HG02943 (cell line): ENCODE results near the gene HSCB.
"Not testable (repeated sequence)": the region's sequence is repeated elsewhere in the genome, so short reads cannot be mapped to it uniquely, and the experiment has no call there.

ENCODE experiments used
- ATAC-seq: cut with Tn5 transposase; IDR thresholded peaks from one replicate; pipeline ENCODE4 v1.9.1; 2021; ENCODE audit warnings: mild to moderate bottlenecking, low read depth, moderate library complexity; ENCODE audit not compliant: unreplicated experiment

HSCB gene, protein sequence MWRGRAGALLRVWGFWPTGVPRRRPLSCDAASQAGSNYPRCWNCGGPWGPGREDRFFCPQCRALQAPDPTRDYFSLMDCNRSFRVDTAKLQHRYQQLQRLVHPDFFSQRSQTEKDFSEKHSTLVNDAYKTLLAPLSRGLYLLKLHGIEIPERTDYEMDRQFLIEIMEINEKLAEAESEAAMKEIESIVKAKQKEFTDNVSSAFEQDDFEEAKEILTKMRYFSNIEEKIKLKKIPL

DNA sequence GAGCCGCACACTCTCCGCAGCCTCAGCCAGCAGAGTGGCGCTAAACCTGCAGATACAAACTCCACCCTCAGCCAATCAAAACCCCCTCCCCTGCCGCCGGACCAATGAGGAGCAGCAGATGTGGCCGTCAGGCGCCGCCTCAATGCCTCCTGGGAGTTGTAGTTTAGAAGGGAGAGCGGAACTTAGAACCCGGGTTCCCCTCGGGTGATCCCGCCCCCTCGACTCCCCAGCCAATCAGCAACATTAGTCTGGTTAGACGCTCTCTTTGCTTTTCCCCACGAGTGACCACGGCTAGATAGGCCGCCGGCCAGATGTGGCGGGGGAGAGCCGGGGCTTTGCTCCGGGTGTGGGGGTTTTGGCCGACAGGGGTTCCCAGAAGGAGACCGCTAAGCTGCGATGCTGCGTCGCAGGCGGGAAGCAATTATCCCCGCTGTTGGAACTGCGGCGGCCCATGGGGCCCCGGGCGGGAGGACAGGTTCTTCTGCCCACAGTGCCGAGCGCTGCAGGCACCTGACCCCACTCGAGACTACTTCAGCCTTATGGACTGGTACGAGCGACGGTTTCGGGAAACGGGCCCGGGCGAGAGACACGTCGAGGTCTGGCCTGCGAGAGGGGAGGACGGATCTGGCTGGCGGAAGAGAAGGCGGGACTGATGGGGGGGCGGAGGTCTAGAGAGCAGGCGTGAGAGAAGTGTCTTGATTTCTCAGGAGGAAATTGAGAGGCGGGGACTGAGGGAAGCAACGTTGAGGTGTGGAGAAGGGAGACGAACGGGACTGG is at the start of gene HSCB, which contains the start of gene CHEK2:
Gene HSCB, plus strand, starts transcription at position 255 of the 777 bp plus-strand sequence. Its CDS starts 57 bp downstream, at position 312.
Gene CHEK2, minus strand, starts transcription at position 36 of the 777 bp plus-strand sequence. CDS start 7,099 bp downstream, outside the sequence.
- peak; percentile 93 for ATAC-seq

- ATAC-seq, result not testable (repeated sequence)
These were observed 48.6 kb upstream of the HSCB start for GRCh38 chr22:28693041-28693760.

DNA sequence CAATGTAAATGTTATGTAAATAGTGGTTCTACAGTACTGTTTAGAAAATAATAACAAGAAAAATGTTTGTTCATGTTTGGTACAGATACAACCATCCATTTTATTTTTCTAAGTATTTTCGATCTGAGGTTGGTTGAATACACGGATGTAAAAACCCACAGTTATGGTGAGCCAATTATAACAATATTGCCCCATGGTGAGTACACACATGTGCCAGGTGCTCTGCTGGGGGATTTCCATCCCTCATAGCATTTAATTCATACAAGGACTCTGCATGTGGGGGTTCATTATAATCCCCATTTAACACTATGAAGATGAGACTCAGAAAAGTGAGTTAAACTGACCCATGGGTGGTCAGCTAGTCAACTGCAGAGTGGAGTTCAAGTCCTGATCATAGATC is 38.9 kb upstream of the HSCB start:
- no peak for ATAC-seq

- ATAC-seq, result no peak
These were observed 38.4 kb upstream of the HSCB start for GRCh38 chr22:28703436-28703835.

DNA sequence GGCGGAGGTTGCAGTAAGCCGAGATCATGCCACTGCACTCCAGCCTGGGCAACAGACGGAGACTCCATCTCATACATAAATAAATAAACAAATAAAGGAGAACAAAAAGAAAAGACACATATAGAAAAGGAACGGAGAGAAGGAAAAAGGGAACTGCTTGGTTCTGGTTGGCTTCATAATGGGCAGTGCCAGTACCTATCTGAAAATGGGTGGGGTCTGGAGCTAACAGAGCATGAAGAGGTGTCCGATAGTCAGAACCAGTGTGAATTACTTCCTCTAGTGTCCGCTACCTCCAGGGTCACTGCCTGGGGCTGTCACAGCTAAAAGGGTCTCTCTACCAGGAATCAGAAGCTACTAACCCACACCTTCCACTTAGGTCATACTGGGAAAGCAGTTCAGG is 35.0 kb upstream of the HSCB start:
- ATAC-seq, result no peak

GRCh38 chr22:28710107-28710506 is 31.7 kb upstream of the HSCB start:
- ATAC-seq, result no peak

- ATAC-seq, result no peak
These were observed 31.2 kb upstream of the HSCB start for GRCh38 chr22:28710576-28711191.

DNA sequence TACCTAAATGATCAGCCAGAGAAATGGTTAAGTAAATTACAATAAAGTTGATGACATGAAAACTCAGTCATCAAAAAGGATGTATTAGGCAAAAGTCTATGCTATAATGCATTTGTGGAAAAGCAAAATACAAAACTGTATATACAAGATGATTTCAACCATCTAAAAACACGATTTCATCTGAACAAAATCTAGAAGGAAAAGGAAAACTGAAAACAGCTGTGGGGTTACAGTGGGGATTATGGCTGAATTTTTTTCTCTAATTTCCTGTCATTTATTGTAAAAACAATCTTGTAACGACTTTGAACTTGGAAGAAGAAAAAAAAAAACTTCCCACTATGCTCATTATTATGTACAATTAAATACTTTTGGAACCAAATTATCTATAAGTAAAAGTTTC is 30.5 kb upstream of the HSCB start:
- no peak for ATAC-seq

- no peak for ATAC-seq
These were observed 29.7 kb upstream of the HSCB start for GRCh38 chr22:28711820-28712777.

GRCh38 chr22:28714043-28714628 is 27.7 kb upstream of the HSCB start:
- ATAC-seq, result no peak

DNA sequence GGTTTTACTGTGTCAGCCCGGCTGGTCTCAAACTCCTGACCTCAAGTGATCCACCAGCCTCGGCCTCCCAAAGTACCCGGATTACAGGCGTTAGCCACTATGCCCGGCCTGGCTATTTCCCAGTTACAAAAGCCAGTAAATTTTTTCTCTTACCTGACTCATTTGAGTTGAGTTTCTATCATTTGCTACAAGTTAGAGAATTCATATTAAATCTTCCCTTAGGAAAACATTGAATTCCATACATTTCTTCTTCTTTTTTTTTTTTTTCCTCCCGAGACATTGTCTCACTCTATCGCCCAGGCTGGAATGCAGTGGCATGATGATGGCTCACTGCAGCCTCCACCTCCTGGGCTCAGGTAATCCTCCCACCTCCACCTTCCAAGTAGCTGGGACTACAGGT is 26.2 kb upstream of the HSCB start:
- ATAC-seq, result no peak

DNA sequence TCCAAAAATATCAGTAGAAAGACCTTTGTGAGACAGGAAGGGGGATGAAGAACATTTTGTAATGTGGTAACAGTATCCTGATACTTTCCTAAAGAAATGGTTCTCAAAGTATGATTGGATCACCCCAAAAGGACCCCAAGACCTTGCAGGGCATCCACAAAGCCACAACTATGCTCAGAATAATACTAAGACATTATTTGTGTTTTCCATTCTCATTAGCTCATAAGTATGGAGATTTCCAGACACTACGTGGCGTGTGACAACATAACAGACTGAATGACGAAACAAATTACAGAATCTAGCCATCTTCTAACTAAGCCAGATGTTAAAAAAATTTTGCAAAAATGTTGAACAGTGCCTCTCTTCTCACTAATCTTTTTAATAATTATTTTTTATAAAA is 25.2 kb upstream of the HSCB start:
- no peak for ATAC-seq

DNA sequence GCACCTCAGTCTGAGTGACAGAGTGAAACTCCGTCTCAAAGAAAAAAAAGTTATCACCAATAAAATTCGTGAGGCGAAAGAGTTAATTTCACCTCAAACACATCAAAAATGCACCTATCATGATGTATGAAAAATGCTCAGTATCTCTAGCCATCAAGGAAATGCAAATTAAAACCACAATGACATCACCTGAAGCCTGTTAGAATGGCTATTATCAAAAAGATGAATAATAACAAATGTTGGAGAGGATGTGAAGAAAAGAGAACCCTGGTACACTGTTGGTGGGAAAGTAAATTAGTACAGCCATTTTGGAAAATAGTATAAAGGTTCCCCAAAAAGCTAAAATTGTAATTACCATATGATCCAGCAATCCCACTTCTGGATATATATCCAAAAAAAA is 23.8 kb upstream of the HSCB start:
- ATAC-seq, result no peak

DNA sequence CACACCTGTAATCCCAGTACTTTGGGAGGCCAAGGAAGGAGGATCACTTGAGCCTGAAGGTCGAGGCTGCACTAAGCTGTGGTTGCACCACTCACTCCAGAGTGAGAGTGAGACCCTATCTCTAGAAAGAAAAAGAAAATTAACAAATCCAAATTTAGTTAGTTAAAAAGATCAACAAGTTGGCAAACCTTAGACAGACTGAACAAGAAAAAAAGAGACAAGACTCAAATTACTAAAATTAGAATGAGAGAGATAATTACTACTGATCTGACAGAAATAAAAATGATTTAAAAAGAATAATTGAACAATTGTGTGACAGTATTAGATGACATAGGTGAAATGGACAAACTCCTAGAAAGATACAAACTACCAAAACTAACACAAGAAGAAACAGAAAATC is 13.8 kb upstream of the HSCB start:
- ATAC-seq, result no peak

- no peak for ATAC-seq
These were observed 13.1 kb upstream of the HSCB start for GRCh38 chr22:28728621-28729313.

GRCh38 chr22:28730179-28730578 is 11.7 kb upstream of the HSCB start:
- ATAC-seq, result no peak

DNA sequence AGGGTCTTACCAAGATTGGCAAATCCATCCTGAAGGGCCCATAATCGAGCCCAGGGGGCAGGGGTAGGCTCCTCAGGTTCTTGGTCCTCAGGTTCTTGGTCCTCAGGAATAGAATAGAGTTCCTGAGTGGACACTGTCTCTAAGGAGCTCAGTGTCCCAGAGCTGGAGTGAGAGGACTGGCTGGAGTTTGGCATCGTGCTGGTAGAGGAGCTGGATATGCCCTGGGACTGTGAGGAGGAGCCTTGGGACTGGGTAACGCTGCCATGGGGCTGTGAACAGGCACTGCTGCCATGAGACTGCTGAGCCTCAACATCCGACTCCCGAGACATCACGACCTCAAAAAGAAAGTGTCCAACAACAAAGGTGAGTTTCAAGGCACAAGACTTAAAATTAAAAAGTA is 7.4 kb upstream of the HSCB start:
- ATAC-seq, result no peak

DNA sequence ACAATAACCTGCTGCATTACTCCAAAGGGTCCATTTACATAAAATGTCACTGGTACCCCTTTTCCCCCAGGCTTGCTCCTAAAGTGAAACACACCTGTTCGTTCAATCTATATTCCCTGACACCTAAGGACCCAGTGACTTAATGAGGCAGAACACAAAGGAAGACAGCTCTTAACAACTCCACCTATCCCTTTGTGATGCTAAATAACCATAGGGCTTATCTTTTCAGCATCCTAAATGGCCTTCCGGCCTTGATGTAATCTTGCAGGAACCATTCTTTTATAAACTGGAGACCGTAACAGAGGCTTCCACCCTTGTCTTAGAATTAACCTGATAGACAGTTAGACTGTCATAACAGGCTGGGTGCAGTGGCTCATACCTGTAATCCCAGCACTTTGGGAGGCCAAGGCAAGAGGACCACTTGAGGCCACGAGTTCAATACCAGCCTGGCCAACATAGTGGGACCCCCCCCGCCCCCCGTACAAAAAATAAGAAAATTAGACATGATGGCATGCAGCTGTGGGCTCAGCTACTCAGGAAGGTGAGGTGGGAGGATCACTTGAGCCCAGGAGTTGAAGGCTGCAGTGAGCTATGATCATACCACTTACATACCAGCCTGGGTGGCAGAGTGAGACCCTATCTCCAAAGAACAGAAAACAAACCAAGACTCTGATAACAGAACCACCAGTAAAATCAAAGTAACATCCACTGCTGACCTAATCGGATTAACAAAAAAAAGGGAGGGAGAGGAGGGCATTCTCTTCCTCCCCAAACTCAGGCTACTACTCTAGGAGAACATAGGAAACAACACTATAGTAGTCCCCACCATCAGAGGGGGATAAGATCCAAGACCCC is 5.3 kb upstream of the HSCB start:
- ATAC-seq, result no peak
